BLaER1 (cell line): ENCODE measurements around the gene RBM5.
A peak's percentile ranks its signal among the peaks of the same experiment; 100 is the strongest.

Experiments
- H3K27ac ChIP-seq: shearing (Covaris generic); formaldehyde crosslinking; 2 replicates; pipeline ENCODE4 v1.8.1; 2022
- H3K27me3 ChIP-seq: shearing (Covaris generic); formaldehyde crosslinking; 2 replicates; pipeline ENCODE4 v1.8.1; 2022
- H3K36me3 ChIP-seq: shearing (Covaris generic); formaldehyde crosslinking; 2 replicates; pipeline ENCODE4 v1.8.1; 2022
- H3K4me1 ChIP-seq: shearing (Covaris generic); formaldehyde crosslinking; 2 replicates; pipeline ENCODE4 v1.8.1; 2022
- H3K4me2 ChIP-seq: shearing (Covaris generic); formaldehyde crosslinking; 2 replicates; pipeline ENCODE4 v1.8.1; 2022
- H3K4me3 ChIP-seq: shearing (Covaris generic); formaldehyde crosslinking; 2 replicates; pipeline ENCODE4 v1.8.1; 2022
- H3K9ac ChIP-seq: shearing (Covaris generic); formaldehyde crosslinking; 2 replicates; pipeline ENCODE4 v1.8.1; 2022
- H3K9me3 ChIP-seq: shearing (Covaris generic); formaldehyde crosslinking; 2 replicates; pipeline ENCODE4 v1.8.1; 2022
- H4K20me1 ChIP-seq: shearing (Covaris generic); formaldehyde crosslinking; 2 replicates; pipeline ENCODE4 v1.8.1; 2022
- Cebpa-rat ChIP-seq: shearing (Covaris generic); IDR thresholded peaks from 2 replicates; pipeline ENCODE4 v1.8.1; 2022

RBM5 gene

DNA sequence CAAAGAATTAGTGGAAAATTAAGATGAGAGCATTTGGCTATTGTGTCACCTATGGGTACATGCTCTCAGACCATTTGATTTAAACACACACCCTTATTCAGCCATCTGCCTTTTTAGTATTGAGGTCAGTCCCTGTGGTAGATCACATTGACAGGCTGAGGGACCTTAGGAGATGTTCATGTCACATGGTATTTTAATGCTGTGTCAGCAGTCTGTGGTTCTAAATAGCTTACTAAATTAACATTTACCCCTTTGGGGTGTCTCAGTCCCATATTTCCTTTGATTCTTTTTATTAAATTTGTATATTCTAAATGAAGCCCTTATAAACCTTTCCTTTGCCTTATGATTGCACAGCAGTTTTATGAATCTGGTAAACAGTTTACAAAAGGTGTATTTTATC, 2.3 kb downstream of the RBM5 start:
- peak overlapping the region; percentile 79 for H3K4me2 ChIP-seq
- no peak for TF ChIP-seq Cebpa-rat
- H4K20me1 ChIP-seq: peaks cover 67% of the 10 kb centered on the region
- H3K4me3 ChIP-seq: peak overlapping the region; percentile 96; the same call in 1 of the 2 replicates
- H3K9ac ChIP-seq: peak overlapping the region; percentile 100; the same call in 1 of the 2 replicates
- peaks cover 22% of the 10 kb centered on the region for H3K4me1 ChIP-seq
- no peaks in the 10 kb centered on the region for H3K27me3 ChIP-seq
- no peaks in the 10 kb centered on the region; the same call in 1 of the 2 replicates for H3K9me3 ChIP-seq
- H3K27ac ChIP-seq: no peak overlapping the region
- H3K36me3 ChIP-seq: peaks cover 57% of the 10 kb centered on the region

DNA sequence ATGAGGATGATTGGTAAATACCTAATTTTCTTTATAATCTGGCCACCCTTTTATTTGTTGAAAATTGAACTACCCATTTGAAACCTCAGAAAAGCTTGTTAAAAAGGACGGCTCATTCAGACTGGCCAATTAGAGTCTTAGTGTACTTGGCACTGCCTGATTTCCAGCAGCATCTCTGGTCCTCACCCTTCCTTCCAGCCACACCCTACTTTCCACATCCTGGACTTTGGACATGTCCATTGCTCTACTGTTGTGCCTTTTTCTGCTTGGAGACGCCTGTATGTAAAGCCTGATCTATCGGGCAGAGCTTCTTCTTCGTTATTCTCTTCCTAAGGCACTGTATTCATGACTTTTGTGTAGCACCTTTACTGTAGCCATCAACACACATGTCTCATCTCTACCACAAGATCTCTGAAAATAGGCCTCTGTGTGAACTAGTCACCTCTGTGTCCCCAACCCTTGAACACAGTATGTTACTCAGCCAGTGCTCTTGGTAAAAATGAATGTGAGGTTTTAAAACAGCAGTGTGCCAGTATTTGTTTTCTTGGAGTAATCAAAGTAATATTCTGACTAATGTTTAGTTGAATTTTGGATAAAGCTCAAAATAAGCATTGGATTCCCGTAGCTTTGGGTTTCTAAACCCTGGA, 6.8 kb downstream of the RBM5 start:
- no peak for TF ChIP-seq Cebpa-rat
- Histone ChIP-seq H3K27me3 (no peaks in the 10 kb centered on the region), H3K36me3 (peaks cover 100% of the 10 kb centered on the region), H3K9me3 (no peaks in the 10 kb centered on the region), H3K4me1 (peaks cover 11% of the 10 kb centered on the region), H4K20me1 (peaks cover 98% of the 10 kb centered on the region), H3K27ac (no peak overlapping the region), H3K4me3 (no peak overlapping the region), H3K9ac (no peak overlapping the region), H3K4me2 (no peak overlapping the region)

DNA sequence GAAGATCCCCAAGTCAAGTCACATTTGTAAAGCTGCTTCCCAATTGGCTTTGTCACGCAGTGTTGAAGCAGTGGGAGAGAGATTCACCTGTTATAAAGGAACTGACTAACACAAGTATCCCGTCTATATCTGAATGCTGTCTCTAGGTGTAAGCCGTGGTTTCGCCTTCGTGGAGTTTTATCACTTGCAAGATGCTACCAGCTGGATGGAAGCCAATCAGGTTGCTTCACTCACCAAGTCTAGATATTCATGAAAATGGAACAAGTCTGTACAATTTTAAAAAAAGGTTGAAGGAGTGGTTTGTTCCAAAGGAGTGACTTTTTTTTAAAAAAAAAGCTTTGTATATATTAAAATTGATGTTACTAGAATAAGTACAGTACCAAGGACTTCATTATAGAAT, 11.7 kb downstream of the RBM5 start:
- no peak for TF ChIP-seq Cebpa-rat
- peaks cover 80% of the 10 kb centered on the region for H4K20me1 ChIP-seq
- no peaks in the 10 kb centered on the region for H3K9me3 ChIP-seq
- no peak overlapping the region for H3K4me3 ChIP-seq
- peaks cover 100% of the 10 kb centered on the region for H3K36me3 ChIP-seq
- no peaks in the 10 kb centered on the region for H3K27me3 ChIP-seq
- no peak overlapping the region for H3K27ac ChIP-seq
- no peaks in the 10 kb centered on the region for H3K4me1 ChIP-seq
- H3K9ac ChIP-seq: no peak overlapping the region
- H3K4me2 ChIP-seq: no peak overlapping the region

DNA sequence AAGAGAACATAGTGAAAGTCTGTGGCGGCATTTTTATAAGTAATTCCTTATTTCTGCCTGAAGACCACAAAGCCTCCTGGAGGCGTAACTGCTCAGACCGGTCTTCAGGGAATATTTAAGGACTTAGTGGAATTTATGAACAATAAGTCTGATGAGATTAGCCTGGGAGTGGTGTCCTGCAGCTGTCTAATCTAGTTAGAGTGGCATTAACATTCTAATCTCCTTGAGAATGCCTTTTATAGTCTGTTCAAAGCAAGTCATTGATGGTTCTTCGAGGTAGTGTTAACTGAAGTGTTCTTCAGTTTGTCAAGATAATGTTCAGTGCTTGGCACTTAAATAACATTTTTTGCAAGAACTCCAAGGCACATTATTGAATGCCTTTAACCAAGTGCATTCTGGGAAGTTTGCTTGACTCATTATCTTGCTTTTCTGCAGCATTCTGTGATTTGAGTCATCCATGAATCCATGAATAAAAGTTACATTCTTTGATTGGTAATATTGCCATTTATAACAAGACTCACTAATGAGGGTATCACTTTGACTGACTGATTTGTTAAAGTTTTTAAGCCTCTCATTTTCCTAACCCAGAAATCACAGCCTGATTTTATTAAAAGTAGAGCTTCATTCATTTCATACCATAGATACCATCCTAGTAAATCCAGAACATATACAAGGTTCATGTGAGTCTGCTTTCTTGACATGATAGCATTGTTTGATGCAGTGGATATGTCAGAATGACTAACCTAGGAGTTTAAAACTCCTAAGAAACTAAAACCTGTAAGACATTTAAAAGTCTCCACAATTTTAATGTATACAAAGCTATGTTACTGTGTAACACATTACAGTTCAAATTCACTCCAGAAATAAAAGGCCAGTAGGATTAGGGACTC, 12.5 kb downstream of the RBM5 start:
- H3K9ac ChIP-seq: no peak overlapping the region
- H3K27ac ChIP-seq: no peak overlapping the region
- TF ChIP-seq Cebpa-rat: no peak
- H3K4me3 ChIP-seq: no peak overlapping the region
- H3K27me3 ChIP-seq: no peaks in the 10 kb centered on the region
- H4K20me1 ChIP-seq: peaks cover 72% of the 10 kb centered on the region
- no peaks in the 10 kb centered on the region for H3K9me3 ChIP-seq
- H3K36me3 ChIP-seq: peaks cover 100% of the 10 kb centered on the region
- no peak overlapping the region for H3K4me2 ChIP-seq
- peaks cover 1% of the 10 kb centered on the region; the same call in 1 of the 2 replicates for H3K4me1 ChIP-seq

DNA sequence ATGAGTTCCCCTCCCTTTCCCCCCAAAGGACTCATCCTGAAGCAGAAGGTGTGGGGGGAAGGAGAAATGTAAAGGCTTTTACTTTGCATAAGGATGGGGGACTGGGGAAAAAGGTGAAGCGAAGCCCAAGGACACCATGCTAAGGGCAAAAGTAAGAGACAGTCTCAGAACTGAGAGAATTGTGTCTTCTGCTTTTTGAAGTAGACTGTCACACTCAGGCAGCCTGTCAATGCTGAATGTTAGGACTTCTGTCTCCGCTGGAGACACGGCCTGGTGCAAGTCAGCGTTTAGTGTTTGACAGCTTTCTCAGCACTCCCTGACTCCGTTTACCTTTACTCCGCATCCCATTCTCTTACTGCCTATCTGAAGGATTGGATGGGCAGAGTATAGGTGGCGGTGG, 13.8 kb downstream of the RBM5 start:
- no peak for TF ChIP-seq Cebpa-rat
- H3K9me3 ChIP-seq: no peaks in the 10 kb centered on the region
- H3K4me2 ChIP-seq: no peak overlapping the region

DNA sequence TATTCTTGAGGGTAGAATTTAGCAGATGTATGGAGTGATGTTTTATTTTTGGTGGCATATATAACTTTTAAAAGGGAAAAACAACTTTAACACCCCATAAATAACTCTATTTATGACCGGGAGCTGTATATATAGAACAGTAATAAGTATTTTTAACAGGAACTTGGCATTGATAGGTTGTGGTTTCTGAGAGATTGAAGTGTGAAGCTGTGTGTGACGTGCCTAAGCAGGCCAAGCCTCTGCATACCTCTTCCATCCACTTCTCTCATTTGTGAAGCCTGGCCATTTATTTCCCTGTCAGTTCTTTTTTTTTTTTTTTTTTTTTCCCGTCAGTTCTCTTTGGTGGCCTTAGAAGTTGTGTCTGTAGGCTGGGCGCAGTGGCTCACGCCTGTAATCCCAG, 23.0 kb downstream of the RBM5 start:
- no peak for TF ChIP-seq Cebpa-rat
- peak overlapping the region; percentile 76 for H3K27ac ChIP-seq
- peaks cover 66% of the 10 kb centered on the region for H3K4me1 ChIP-seq
- peaks cover 95% of the 10 kb centered on the region for H3K36me3 ChIP-seq
- H3K9me3 ChIP-seq: no peaks in the 10 kb centered on the region
- no peaks in the 10 kb centered on the region for H3K27me3 ChIP-seq
- peak overlapping the region; percentile 83 for H3K4me2 ChIP-seq
- H3K9ac ChIP-seq: peak overlapping the region; percentile 54; the same call in 1 of the 2 replicates
- peaks cover 12% of the 10 kb centered on the region for H4K20me1 ChIP-seq
- no peak overlapping the region for H3K4me3 ChIP-seq

More for the DNA sequence above, 13.8 kb downstream of the RBM5 start:
- no peak overlapping the region for H3K27ac ChIP-seq
- no peak overlapping the region for H3K4me3 ChIP-seq
- no peaks in the 10 kb centered on the region for H3K27me3 ChIP-seq
- no peak overlapping the region for H3K9ac ChIP-seq
- peaks cover 100% of the 10 kb centered on the region for H3K36me3 ChIP-seq
- H4K20me1 ChIP-seq: peaks cover 58% of the 10 kb centered on the region
- peaks cover 15% of the 10 kb centered on the region for H3K4me1 ChIP-seq

DNA sequence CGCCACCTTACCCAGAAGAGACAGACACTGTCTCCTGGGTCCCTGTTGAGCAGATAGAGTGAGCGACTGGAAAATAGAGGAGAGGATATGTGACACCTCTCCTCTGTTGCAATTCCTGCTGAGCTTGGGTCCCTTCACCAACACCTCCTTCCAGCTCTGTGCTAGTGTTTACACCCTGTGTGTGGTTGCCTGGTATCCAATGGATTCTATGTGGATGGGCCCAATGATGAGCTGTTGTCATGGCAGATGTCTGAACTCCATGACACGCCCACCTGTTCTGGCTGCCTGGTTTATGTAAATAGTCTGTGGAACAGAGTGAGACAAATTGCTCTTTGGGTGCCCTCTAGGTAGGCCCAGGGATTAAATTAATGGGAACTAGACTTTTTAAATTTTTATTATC, 23.7 kb downstream of the RBM5 start:
- Histone ChIP-seq H3K36me3 (peaks cover 95% of the 10 kb centered on the region), H4K20me1 (peaks cover 19% of the 10 kb centered on the region), H3K4me1 (peaks cover 59% of the 10 kb centered on the region), H3K4me3 (no peak overlapping the region), H3K27me3 (no peaks in the 10 kb centered on the region), H3K4me2 (peak overlapping the region; percentile 83), H3K9me3 (no peaks in the 10 kb centered on the region), H3K9ac (peak overlapping the region; percentile 4; the same call in 1 of the 2 replicates), H3K27ac (peak overlapping the region; percentile 76)
- no peak for TF ChIP-seq Cebpa-rat

DNA sequence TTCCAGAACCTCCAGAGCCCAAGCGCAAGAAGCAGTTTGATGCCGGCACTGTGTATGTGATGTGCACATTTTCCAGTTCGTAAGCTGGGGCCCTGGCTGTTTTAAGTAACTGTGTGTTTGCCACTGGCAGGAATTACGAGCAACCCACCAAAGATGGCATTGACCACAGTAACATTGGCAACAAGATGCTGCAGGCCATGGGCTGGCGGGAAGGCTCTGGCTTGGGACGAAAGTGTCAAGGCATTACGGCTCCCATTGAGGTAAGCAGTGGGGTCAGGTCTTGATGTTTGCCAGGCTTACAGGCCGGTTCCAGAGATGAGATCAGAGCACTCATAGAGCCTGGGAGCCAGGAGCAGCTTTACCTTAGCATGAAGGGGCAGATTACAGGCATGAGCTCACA, 28.4 kb downstream of the RBM5 start:
- no peaks in the 10 kb centered on the region for H3K9me3 ChIP-seq
- H3K36me3 ChIP-seq: peaks cover 96% of the 10 kb centered on the region
- H3K4me2 ChIP-seq: no peak overlapping the region
- H3K4me3 ChIP-seq: no peak overlapping the region
- H3K27me3 ChIP-seq: no peaks in the 10 kb centered on the region
- H3K4me1 ChIP-seq: peaks cover 23% of the 10 kb centered on the region
- H3K27ac ChIP-seq: no peak overlapping the region
- no peak for TF ChIP-seq Cebpa-rat
- peaks cover 63% of the 10 kb centered on the region for H4K20me1 ChIP-seq
- no peak overlapping the region for H3K9ac ChIP-seq

DNA sequence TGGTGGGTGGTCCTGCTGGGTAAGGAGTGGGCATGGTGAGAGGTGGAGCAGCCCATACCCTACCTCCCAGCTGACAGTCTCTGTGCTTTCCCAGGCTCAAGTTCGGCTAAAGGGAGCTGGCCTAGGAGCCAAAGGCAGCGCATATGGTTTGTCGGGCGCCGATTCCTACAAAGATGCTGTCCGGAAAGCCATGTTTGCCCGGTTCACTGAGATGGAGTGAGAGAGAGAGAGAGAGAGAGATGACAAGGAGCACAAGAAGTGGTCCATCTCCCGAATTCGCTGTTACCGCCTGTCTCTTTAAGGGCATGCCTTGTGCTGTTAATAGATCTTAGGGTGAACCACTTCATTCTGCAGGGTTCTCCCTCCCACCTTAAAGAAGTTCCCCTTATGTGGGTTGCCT, 29.5 kb downstream of the RBM5 start:
- H3K27ac ChIP-seq: no peak overlapping the region
- H3K36me3 ChIP-seq: peaks cover 96% of the 10 kb centered on the region
- no peaks in the 10 kb centered on the region for H3K9me3 ChIP-seq
- no peak overlapping the region for H3K4me2 ChIP-seq
- H3K27me3 ChIP-seq: no peaks in the 10 kb centered on the region
- H3K9ac ChIP-seq: no peak overlapping the region
- no peak overlapping the region for H3K4me3 ChIP-seq
- peaks cover 65% of the 10 kb centered on the region for H4K20me1 ChIP-seq
- peaks cover 17% of the 10 kb centered on the region for H3K4me1 ChIP-seq
- TF ChIP-seq Cebpa-rat: no peak

DNA sequence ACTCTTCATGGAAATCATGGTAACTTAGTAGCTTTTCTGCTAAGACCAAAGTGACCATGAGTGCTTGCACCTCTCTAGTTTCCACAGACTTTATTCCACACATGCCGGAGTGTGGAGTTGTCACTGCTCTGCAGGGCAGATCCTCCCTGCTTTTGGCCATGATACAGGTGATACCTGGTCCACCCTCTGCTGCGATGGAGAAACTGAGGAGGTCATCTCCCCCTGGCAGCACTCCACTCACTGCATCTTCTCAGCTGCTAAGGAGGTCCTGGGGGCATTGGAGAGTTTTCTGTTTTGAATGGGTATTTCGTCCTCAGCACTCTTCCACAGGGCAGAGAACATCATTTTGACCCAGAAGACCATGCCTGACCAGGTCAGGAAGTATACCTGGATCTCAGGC, 31.1 kb downstream of the RBM5 start:
- Histone ChIP-seq H3K4me3 (no peak overlapping the region), H3K9me3 (no peaks in the 10 kb centered on the region), H3K4me1 (peaks cover 28% of the 10 kb centered on the region), H3K9ac (no peak overlapping the region), H3K4me2 (no peak overlapping the region), H3K36me3 (peaks cover 81% of the 10 kb centered on the region), H4K20me1 (peaks cover 67% of the 10 kb centered on the region), H3K27ac (no peak overlapping the region), H3K27me3 (no peaks in the 10 kb centered on the region)
- TF ChIP-seq Cebpa-rat: no peak
